Activated T-cell treated with anti-CD3 and anti-CD28 coated beads, Interleukin-2, amount 50 U/mL, for 1 hour (primary cell): ENCODE results near the gene VPS36.
"Not testable (repeated sequence)": the region's sequence is repeated elsewhere in the genome, so short reads cannot be mapped to it uniquely, and the experiment has no call there.

Experiments
- DNase-seq: peaks from one replicate; pipeline ENCODE4 v3.0.0-alpha.2; 2020

The VPS36 gene

DNA sequence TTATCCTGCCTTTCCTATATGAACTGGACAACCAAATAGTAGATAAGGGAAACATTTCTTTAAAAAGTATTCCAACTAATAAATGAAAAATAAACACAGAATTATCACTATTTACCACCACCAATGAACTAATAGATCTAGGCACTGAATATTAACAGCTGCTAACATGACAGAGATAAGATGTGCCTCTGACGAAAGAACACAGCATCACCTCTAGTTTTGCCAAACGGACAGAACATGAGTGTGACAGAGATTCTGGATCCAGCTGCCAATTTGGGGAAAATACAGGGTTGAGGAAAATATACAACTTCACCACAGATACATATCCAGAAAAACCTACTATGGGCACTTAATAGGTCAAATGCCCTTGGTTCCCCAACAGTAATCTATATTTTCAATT is 18.0 kb downstream of the VPS36 start:
- no peak for DNase-seq

DNA sequence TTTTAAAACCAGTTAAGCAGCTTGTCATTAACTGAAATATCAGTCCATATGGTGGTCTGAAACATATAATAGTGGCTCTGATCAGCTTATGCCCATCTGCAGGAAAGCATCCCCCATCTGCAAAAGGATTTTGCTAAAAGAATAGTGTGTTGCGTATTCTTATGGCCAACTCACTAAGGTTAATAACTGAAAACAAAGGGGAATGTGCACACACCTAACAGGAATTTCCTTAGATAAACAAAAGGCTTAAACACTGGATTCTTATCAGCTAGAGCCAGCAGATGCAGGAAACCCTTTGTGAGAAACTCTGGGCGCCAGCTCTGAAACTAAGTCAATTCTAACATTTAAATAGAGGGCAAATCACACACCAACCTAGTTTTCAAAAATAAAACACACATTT is 22.1 kb downstream of the VPS36 start:
- DNase-seq = no peak

DNA sequence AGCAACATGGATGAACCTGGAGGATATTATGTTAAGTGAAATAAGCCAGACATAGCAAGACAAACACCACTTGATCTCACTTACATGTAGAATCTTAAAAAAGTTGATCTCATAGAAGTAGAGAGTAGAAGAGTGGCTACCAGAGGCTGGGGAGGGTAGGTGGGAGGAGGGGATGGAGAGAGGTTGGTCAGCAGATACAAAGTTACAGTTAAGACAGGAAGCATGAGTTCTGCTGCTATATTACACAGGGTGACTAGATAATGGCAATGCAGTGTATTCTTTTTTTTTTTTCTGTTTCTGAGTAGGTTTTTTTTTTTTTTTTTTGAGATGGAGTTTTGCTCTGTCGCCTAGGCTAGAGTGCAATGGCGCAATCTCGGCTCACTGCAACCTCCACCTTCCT is 29.2 kb downstream of the VPS36 start:
- no peak for DNase-seq

DNA sequence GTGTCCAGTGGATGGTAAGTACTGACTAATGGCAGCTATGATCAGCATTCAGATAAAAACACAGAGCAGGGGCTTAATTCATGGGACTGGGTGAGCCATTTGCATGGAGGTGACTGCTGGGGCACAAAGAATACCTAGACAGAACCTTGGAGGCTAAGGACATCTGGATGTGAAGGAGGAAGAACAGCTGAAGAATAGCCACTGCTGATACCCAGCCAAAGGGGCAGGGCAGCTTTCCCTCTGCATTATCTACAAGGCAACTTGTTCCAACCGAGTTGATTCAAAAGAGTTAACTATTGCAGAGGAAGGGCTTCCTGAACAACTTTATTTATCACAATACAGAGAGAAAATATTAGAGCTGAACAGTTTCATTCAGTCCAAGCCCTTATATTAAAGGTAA is 31.4 kb downstream of the VPS36 start:
- no peak for DNase-seq

DNA sequence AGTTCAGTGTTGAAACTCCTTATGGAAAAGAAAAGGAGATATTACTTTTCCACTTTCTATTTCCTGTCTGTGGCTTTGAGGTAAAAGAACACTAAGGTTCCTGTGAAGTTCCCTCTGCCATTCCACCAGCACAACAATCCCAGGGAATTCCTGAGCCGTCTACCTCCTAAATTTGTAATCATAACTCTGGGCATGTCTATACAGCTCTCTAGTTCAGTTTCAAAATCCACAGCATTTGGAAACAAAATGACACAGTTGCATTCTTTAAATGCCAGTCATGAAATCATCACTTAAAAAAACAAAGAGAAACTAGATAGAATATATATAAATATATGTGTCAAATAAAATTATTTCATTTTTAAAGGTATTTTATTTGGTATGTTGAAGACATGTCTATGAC is 35.5 kb downstream of the VPS36 start:
- no peak for DNase-seq

DNA sequence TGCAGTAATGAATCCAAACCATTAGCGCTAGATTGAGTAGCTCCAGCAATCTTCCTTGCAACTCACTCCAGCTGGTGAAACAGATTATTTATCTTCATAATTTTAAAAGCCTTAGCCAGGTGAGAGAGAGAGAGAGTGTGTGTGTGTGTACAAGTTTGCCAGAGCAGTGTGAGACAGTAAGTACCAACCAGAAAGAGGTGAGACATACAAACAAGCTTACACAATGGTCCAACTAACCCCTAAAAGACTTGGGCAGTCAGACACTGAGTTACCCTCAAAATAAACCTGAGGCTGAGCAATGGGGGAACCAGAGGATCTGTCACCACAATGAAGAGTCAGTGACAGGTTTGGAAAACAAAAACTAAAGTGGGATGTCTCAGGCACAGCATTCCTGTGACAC is 36.4 kb downstream of the VPS36 start:
- DNase-seq = no peak

DNA sequence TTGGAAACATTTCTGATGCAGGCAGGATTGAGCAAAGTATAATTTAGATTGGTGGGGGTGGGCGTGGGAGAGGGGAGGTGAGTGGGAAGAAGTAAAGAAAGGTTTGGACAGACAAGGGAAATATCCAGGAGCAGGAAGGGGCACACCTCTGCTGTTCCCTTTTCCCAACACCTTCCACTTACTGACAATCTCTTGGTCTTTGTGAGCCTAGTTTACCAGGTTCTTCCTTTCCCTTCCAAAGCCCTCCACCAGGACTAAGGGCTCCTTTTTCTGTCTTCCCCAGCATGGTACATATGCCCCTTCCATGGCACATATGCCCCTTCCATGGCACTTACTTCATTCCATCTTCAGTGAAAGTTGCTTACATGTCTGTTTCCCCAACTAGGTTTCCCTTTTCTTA is 38.3 kb downstream of the VPS36 start:
- DNase-seq = no peak

DNA sequence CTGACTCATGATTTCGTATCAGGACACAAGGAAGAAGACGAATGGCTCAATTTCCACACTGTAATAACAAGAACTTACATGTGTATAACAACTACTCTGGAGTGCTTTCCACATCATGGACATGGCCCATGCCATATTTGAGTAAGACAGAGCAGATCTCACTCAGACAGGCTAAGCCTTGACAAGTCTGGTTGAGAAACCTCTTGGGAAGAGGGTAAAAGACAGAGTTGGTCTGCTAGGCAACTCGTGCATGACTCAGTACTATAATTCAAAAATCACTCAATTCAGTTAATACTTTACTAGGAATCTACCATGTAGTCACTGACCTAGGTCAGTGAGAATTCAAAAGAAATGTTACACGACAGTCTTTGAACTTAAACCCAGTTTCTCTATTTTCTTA is 38.8 kb downstream of the VPS36 start:
- DNase-seq = no peak

DNA sequence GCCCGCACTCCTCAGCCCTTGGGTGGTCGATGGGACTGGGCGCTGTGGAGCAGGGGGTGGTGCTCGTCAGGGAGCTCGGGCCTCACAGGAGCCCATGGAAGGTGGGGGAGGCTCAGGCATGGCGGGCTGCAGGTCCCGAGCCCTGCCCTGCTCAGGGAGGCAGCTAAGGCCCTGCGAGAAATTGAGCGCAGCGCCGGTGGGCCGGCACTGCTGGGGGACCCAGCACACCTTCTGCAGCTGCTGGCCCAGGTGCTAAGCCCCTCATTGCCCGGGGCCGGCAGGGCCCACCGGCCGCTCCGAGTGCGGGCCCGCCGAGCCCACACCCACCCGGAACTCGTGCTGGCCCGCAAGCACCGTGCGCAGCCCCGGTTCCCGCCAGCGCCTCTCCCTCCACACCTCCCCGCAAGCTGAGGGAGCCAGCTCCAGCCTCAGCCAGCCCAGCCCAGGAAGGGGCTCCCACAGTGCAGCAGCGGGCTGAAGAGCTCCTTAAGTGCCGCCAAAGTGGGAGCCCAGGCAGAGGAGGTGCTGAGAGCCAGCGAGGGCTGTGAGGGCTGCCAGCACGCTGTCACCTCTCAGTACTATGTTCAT is 42.3 kb downstream of the VPS36 start:
- not testable (repeated sequence) for DNase-seq

DNA sequence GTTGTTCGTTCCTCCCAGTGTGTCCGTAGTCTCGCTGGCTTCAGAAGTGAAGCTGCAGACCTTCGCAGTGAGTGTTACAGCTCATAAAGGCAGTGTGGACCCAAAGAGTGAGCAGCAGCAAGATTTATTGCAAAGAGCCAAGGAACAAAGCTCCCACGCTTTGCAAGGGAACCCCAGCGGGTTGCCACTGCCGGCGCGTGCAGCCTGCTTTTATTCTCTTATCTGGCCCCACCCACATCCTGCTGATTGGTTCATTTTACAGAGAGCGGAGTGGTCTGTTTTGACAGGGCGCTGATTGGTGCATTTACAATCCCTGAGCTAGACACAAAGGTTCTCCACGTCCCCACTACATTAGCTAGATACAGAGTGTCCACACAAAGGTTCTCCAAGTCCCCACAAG is 43.0 kb downstream of the VPS36 start:
- DNase-seq = not testable (repeated sequence)

DNA sequence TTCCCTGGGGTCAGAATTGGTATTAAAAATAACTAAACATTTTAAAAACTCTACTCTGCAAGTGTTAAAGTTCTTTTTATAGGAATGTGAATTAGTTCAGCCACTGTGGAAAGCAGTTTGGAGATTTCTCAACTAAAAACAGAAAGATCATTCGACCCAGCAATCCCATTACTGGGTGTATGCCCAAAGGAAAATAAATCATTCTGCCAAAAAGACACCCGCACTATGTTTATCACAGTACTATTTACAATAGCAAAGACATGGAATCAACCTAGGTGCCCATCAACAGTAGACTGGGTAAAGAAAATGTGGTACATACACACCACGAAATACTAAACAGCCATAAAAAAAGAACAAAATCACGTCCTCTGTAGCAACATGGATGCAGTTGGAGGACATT is 43.8 kb downstream of the VPS36 start:
- no peak for DNase-seq

DNA sequence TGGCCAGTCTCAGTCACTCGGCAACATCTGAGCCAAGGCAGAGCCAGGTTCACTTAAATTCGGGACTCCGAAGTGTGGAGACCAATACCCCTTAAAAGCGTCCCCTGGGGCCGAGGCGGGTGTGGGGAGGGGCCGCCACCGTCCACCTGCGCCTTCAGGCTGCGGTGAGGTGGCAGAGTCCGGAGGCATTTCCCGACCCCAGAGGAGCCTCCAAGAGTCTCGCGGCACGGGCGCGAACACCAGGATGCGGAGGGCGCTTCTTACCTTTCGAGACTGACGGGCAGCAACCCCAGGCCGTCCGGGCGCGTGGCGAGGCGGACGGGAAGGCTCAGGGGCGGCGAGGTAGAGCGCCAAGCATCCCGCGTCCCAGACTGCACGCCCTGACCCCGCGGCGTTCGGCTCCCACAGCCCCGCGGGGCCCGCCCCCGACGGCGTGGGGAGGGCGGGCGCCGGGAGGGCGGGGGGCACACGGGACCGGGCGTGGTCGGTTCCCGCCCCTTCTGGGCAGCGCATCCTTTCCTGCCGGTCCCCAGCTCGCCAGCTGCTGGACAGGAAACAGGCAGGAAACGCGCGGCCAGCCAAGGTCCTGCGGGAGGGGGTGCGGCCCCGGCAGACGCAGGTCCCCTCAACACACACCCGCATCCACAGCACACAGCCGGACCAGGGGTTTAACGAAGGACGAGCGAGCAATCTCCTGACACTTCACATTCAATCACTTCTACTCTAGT is 44.5 kb downstream of the VPS36 start, which contains the start of gene THSD1:
Gene THSD1 (minus strand): TSS at position 406 of the 728 bp plus-strand sequence. CDS start 3,572 bp downstream, outside the sequence.
- peak; percentile 29 for DNase-seq

DNA sequence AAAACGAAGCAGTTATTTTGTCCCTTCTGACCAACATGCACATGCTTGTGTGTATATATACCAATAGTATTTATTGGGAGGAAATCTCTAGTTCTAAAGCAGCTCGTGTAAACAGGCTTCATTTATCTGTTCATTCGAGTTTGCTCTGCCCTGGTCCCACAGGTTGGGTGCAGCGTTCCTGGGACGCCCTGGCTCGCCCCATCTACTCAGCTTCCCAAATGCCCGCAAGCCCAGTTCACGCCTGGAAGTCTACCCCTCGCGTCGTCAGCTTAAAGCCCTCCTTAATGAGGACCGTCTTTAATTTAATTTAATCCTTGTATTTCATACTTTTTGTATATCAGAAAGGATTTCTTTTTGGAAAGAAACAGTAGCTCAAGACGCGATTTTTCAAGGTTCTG is 45.1 kb downstream of the VPS36 start:
- DNase-seq = no peak

DNA sequence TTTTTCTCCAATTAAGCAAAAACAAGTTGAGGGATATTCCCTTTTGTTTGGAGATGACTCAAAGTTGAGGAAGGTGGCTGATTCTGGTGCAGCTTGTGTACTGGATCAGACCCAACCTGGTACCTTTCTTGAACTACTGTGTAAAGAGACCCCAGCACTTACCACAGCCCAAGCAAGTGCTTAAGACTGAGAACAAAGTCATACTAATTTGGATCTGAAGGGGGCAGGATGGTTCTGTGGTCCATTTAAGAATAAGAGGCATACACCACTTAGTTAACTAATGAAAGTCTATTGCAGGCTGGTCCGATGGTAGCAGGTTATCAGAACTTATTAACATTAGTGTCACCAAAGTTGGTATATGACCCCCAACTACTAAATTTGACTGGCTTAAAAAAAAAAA is 50.7 kb downstream of the VPS36 start:
- no peak for DNase-seq

DNA sequence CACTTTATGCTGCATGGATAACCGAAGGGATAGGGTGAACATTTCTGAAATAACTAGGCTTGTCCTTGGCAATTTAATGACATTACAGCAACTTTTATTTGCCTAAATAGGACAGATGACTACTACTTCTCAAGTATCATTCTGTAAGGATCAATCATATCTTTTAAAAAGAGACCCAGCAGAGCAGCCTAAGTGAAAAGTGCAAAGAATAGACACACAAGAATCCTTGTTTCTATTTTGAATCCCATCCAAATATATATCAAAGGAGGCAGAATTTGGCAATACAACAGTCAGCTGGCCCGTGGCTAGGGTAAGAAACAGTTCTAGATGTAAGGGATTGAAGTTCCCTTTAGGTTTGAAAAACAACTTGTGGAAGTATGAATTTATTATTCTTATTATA is 51.4 kb downstream of the VPS36 start:
- no peak for DNase-seq

DNA sequence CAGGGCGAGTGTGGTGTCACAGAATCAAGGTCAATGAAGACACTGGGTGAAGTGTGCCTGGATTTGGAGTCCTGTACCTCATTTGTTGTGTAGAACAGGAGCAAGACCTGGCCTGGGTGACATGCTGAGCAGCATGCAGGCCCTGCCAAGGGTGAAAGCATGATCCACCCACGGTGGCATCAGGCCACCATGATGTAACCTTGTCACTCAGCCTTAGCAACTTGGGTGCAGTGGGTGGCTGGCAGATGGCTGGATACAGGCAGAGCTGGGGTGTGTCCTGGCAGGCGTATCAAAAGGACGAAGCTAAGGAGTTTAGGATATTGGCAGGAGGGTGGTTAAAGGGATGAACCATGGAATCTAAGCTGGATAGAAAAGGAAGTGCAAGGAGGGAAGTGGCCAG is 54.7 kb downstream of the VPS36 start:
- no peak for DNase-seq

DNA sequence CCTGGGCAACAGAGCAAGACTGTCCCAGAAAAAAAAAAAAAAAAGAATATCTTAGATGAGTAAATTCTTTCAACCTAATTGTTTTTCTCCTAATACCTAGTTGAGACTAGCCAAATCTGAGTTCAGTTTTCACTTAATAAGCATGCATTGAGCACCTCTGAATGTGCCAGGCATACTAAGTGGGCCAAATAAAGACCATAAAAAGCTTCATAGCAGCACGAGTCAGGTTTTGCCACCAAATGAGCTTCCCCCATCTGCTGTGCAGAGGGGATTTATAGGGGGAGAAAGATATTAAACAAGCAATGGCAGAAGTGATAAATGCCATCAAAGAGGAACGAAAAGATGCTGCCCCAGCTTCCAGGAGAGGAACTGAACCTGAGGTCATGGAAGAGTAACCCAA is 55.8 kb downstream of the VPS36 start:
- no peak for DNase-seq

DNA sequence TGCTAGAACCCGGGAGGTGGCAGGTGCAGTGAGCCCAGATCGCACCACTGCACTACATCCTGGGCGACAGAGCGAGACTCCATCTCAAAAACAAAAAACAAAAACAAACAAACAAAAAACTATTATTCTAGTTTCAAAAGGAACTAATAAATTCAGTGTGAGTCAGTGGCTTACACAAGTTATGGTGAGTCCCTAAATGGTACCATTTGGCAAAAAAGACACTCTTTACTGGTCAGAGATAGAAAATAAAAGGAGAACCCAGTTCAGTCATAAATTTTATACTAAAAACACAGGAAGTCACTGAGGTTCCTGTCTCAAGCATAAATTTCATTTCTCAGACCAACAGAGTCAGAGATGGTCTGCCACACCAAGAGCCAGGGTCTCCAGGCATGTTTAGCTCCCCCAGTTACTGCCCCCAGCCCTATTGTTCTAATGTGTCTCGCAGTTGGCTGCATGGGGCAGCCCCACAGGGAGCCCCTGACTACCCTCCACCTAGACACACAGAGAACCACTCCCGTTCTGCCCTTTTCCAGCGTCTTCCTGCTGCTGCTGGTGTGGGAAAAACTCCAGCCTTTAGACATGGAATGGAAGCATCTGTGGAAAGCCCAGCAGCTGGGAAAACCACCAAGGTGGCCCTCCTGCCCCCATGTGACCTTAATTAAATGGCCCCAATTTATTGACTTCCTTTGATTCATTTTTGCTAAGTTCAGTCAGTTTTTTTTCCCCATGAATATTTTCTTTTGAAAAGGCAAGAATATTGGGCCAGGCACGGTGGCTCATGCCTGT is 56.7 kb downstream of the VPS36 start:
- DNase-seq = no peak

DNA sequence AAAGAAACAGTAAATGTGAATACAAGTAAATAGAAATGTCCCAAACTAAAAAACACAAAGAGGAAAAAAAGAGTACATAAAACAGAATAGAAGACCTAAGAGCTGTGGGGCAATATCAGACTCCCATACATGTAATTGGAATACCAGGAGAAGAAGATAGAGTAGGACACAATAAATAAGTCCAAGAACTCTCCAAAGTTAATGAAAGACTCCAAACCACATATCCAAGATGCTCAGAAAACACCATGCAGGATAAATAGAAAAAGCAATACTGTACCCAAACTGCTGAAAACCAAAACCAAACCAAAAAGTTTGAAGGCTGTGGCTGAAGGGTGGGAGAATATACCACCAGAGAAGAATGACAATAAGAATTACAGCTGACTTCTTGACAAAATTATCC is 62.7 kb downstream of the VPS36 start:
- no peak for DNase-seq

DNA sequence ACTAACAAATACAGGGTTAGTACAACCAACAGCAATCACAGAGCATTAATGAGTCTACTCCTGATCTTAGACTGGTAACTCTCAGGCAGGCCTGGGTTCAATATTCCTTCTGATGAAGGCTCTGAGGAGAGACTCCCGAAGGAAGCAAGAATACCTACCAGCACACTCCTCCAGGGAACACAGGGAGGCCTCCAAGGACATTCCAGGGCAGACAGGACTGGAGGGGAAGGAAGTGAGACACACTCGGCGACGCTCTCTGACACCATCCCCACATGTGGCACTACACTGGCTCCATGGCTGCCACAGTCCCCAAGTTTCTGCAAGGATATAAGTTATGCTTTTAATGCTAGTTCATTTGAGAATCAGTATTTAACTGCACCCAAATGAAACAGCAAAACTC is 64.6 kb downstream of the VPS36 start:
- DNase-seq = no peak

DNA sequence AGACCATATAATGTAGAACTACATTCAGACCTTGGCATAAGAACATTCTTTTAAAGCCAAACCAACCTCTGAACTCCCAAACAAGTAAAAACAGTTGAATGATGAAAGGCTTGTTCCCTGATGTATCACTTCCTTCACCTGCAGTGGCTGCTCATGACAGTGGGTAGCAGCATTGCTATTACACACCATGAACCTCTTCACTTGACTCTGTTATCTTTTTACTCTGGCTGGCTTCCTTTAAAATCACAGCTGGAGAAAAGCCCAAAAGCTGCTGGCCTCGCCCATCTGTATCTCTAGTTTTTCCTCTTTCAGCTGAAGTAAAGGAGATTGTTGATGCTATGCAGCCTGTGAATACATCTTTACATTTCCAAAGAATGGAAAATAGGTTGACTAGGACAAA is 67.1 kb downstream of the VPS36 start:
- DNase-seq = no peak

DNA sequence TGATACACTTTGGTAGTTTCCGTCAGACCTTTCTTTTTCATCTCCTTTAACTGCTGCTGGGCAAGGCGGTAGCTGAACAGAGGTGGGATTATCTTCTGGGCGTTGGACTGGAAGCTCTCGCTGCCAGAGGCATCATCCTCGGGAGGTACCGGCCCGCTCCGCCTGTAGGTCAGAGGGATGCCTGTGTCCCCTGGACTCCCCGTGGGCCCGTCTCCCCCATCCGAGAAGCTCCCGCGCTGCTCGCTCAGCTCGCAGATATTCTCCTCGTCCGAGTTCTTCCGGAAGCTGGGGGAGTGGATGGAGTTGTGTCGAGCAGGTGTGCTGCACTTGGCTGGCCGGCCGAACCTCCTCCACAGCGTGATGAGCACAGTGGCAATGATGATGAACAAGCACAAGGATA is 72.1 kb downstream of the VPS36 start:
- no peak for DNase-seq

DNA sequence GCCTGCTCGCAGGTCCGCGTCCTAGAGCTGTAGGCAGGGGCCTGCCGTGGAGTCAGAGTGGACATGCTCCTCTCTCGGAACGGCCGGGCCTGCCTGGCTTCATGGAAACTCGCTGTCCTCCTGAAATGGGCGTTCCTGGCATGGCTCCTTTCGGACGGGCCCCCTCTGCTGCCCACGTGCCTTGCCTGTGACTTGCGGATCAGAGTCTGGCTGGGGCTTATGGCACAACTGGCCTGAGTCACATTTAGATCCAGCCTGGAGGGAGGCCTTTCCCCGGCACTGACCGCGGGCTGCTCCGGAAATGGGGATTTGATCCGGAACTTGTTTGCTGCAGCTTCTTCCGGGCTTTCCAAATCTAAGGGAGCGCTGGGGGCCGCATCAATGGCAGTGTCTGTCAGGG is 72.5 kb downstream of the VPS36 start:
- no peak for DNase-seq

DNA sequence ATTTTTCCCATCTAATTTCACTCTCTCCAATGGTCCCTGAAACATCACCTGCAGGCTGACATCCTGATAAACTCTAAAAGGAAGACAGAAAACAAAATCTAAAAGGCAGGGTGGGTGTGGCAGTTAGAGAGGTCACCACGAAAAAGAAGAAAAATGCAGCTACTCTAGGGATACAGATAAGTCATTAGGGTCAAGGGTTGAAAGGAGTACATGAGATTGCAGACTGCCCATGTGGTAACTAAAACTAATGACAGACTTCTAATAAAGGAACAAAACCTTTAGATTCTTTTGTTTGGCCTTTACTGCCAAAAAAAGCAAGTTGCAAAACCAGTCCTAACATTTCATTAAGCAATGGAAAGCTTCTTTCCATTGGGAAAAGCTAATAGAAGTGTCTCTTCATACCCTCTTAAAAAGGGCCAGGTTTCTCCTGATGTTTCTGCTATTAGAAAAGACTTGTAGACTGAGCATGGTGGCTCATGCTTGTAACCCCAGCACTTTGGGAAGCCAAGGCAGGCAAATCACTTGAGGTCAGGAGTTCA is 75.5 kb downstream of the VPS36 start:
- no peak for DNase-seq
